Stimulated activated CD8-positive, alpha-beta memory T cell treated with anti-CD3 and anti-CD28 coated beads, Interleukin-15, amount 100 ng/mL, for 1 hour (primary cell): Measurements from ENCODE around the gene TTC28.
"Not testable (repeated sequence)": the region's sequence is repeated elsewhere in the genome, so short reads cannot be mapped to it uniquely, and the experiment has no call there.

Experiments
- DNase-seq: peaks from one replicate; pipeline ENCODE4 v3.0.0-alpha.2; 2020; ENCODE audit warnings: low read depth

Gene TTC28

GRCh38 chr22:28560046-28560742 lies 119.4 kb downstream of the TTC28 start:
- no peak for DNase-seq

DNA sequence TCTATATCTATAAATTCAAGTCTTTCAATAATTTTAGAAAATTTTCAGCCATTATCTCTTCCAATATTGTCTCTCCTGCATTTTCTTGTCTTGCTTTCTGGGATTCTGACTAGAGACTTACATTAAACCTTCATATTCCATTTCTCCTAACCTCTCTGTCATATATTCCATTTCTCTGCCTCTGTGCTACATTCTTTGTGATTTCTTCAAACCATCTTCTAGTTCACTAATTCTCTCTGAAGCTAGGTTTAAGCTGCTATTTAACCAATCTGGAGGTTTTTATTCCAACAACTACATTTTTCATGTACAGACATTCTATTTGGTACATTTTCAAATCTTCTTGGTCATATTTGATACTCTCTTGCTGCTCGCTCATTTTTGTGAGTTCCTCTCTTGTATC lies 122.5 kb downstream of the TTC28 start:
- no peak for DNase-seq

DNA sequence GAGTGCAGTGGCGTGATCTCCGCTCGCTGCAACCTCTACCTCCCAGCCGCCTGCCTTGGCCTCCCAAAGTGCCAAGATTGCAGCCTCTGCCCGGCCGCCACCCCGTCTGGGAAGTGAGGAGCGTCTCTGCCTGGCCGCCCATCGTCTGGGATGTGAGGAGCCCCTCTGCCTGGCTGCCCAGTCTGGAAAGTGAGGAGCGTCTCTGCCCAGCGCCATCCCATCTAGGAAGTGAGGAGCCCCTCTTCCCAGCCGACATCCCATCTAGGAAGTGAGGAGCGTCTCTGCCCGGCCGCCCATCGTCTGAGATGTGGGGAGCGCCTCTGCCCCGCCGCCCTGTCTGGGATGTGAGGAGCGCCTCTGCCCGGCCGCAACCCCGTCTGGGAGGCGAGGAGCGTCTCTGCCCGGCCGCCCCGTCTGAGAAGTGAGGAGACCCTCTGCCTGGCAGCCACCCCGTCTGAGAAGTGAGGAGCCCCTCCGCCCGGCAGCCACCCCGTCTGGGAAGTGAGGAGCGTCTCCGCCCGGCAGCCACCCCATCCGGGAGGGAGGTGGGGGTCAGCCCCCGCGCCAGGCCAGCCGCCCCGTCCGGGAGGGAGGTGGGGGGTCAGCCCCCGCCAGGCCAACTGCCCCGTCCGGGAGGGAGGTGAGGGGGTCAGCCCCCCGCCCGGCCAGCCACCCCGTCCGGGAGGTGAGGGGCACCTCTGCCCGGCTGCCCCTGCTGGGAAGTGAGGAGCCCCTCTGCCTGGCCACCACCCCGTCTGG lies 126.4 kb downstream of the TTC28 start:
- not testable (repeated sequence) for DNase-seq

- no peak for DNase-seq
These were observed 131.2 kb downstream of the TTC28 start for GRCh38 chr22:28548406-28548805.

GRCh38 chr22:28547132-28547842 lies 132.4 kb downstream of the TTC28 start:
- DNase-seq: no peak

- DNase-seq: no peak
These were observed 135.2 kb downstream of the TTC28 start for GRCh38 chr22:28544431-28544868.

- DNase-seq: no peak
These were observed 136.5 kb downstream of the TTC28 start for GRCh38 chr22:28542980-28543621.

GRCh38 chr22:28541137-28541536 lies 138.5 kb downstream of the TTC28 start:
- DNase-seq: no peak

GRCh38 chr22:28538922-28539321 lies 140.7 kb downstream of the TTC28 start:
- DNase-seq: no peak

- DNase-seq: not testable (repeated sequence)
These were observed 149.1 kb downstream of the TTC28 start for GRCh38 chr22:28530565-28530964.

- not testable (repeated sequence) for DNase-seq
These were observed 150.5 kb downstream of the TTC28 start for GRCh38 chr22:28529144-28529543.

DNA sequence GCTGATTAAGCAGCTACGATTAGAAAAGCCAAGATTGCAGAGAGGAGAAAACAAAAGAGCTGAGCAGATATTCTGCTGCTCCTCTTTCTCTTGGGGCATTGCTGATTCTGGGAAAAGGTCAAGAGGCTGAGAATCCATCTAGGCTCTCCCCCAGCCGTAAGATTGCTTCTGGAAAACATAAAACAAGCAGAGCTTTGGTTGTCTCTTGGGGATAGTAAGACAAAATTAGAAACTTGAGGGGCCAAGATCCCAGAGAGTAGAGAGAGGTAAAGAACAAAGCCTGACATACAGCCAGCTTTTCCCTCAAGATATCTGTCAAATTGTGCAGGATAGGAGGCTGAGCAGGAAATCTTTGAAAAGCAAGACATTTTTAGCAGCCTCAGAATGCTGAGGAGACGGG lies 158.2 kb downstream of the TTC28 start:
- no peak for DNase-seq

GRCh38 chr22:28514321-28514821 lies 165.3 kb downstream of the TTC28 start:
- no peak for DNase-seq

GRCh38 chr22:28512387-28512786 lies 167.3 kb downstream of the TTC28 start:
- DNase-seq: not testable (repeated sequence)

- DNase-seq: no peak
These were observed 171.7 kb downstream of the TTC28 start for GRCh38 chr22:28507896-28508295.

GRCh38 chr22:28506150-28506535 lies 173.5 kb downstream of the TTC28 start:
- DNase-seq: no peak

DNA sequence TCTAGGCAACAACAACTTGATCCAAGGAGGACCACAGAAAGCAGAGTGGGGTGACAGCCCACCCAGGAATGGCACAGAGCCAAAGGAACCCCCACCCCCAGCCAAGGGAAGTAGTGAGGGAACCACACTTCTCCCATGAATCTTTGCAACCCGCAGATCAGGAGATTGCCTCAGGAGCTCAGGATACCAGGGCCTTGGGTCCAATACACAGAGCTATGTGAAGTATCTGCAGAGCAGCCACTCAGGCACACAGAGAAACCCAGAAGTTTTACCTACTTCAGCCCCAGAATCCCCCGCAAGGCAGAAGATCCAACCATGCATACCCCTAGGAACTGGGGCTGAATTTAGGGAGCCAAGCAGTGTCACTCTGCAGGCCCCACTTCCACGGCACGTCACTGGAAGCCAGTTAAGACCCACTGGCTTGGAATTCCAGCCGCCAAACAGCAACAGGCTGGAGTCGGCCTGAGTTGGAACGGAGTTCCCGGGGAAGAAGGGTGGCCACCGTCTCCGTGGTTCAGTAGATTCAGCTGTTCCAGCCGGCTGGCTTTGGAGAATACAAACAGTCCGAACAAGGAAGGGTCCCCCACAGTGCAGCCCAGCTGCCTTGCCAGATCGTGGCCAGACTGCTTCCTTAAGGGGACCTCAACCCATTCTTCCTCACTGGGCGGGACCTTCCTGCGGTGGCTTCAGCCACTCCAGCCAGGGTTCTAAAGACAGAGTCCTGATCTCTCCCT lies 174.1 kb downstream of the TTC28 start:
- no peak for DNase-seq

- DNase-seq: no peak
These were observed 179.6 kb downstream of the TTC28 start for GRCh38 chr22:28500006-28500405.

DNA sequence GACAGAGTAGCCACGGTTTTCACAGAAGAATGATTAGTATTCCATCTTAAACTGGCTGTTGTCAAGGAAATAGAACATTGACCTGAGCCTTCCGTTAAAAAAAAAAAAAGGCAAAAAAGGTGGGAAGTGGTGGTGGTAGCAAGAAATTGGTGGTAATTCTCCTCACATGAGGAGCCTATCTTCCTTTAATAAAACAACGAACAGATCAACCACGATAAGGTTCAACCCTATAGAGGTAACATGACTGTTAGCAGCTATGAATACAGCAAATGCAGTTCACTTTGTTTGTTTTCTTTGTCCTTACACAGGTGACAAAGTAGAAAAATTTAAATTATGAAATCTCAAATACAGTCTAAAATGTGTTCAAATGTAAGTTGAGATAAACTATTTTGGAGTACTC lies 181.6 kb downstream of the TTC28 start:
- DNase-seq: no peak

DNA sequence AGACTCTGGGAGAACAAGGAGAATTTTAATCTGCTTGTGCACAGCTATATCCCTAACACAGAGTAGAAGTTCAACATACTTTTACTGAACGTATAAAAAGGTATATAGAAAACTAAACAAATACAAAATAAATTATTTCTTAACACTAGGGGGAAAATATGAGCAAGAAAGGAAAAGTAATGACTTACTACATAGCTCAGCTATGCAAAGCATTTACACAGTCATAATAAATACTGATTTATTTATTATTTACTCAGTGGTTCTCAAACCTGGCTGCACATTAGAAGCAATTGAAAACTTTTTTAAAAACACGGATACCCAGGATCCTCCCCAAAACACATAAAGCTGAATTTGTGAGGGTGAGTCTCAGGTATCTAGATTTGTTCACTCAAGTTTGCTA lies 182.5 kb downstream of the TTC28 start:
- DNase-seq: no peak

DNA sequence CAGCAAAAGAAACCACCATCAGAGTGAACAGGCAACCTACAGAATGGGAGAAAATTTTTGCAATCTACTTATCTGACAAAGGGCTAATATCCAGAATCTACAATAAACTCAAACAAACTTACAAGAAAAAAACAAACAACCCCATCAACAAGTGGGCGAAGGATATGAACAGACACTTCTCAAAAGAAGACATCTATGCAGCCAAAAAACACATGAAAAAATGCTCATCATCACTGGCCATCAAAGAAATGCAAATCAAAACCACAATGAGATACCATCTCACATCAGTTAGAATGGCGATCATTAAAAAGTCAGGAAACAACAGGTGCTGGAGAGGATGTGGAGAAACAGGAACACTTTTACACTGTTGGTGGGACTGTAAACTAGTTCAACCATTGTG lies 188.4 kb downstream of the TTC28 start:
- not testable (repeated sequence) for DNase-seq

DNA sequence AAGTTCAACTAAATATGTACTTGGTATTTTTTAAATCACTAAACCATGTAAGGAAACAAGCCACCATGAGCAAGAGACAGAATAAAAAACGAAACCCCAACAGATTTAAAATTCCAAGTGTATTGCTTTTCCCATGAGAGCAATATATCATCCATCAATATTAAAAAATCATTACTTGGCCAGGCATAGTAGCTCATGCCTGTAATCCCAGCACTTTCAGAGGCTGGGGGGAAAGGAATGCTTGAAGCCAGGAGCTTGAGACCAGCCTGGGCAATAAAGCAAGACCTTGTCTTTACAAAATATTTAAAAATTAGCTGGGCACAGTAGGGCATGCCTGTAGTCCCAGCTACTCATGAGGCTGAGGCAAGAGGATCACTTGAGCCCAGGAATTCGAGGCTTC lies 190.8 kb downstream of the TTC28 start:
- DNase-seq: no peak
